AML-193 (cell line): ENCODE measurements around the gene KATNB1.
"Not testable (repeated sequence)": the region's sequence is repeated elsewhere in the genome, so short reads cannot be mapped to it uniquely, and the experiment has no call there.

ENCODE experiments used
- DNase-seq, 2 experiments: peaks; one replicate each; lab custom pipeline; 2025; lab: John Stamatoyannopoulos, UW

The KATNB1 gene

GRCh38 chr16:57701759-57702371, 33.7 kb upstream of the KATNB1 start:
- DNase-seq: no peak

- DNase-seq: no peak
Observed at GRCh38 chr16:57703416-57704010, 32.1 kb upstream of the KATNB1 start.

GRCh38 chr16:57704011-57704904, 31.3 kb upstream of the KATNB1 start:
- DNase-seq: no peak

- no peak for DNase-seq
Observed at GRCh38 chr16:57704905-57705852, 30.4 kb upstream of the KATNB1 start.

- DNase-seq: no peak
Observed at GRCh38 chr16:57706717-57707116, 28.9 kb upstream of the KATNB1 start.

GRCh38 chr16:57707331-57707730, 28.2 kb upstream of the KATNB1 start:
- DNase-seq: no peak

- DNase-seq: no peak
Observed at GRCh38 chr16:57708168-57708567, 27.4 kb upstream of the KATNB1 start.

- DNase-seq: no peak
Observed at GRCh38 chr16:57709663-57710062, 25.9 kb upstream of the KATNB1 start.

GRCh38 chr16:57711346-57711745, 24.2 kb upstream of the KATNB1 start:
- no peak for DNase-seq

- DNase-seq: no peak
Observed at GRCh38 chr16:57711993-57712392, 23.6 kb upstream of the KATNB1 start.

GRCh38 chr16:57712569-57712968, 23.0 kb upstream of the KATNB1 start:
- DNase-seq: not testable (repeated sequence)

- no peak for DNase-seq
Observed at GRCh38 chr16:57713596-57713995, 22.0 kb upstream of the KATNB1 start.

GRCh38 chr16:57714047-57714446, 21.5 kb upstream of the KATNB1 start:
- DNase-seq: no peak

- DNase-seq: peak; percentile 55 to 74
Observed at GRCh38 chr16:57720142-57720575, 15.4 kb upstream of the KATNB1 start.

GRCh38 chr16:57721356-57722209, 14.0 kb upstream of the KATNB1 start:
- DNase-seq: no peak

- DNase-seq: no peak
Observed at GRCh38 chr16:57722210-57722499, 13.4 kb upstream of the KATNB1 start.

GRCh38 chr16:57722651-57723050, 12.9 kb upstream of the KATNB1 start:
- no peak for DNase-seq

GRCh38 chr16:57723170-57723569, 12.4 kb upstream of the KATNB1 start:
- no peak for DNase-seq

- no peak for DNase-seq
Observed at GRCh38 chr16:57724531-57724930, 11.0 kb upstream of the KATNB1 start.

GRCh38 chr16:57725151-57725550, 10.4 kb upstream of the KATNB1 start:
- no peak for DNase-seq

- DNase-seq: no peak
Observed at GRCh38 chr16:57725554-57725953, 10.0 kb upstream of the KATNB1 start.
